CD4-positive, alpha-beta memory T cell (primary cell): ENCODE data around the gene GGA1. TPM values are rescaled to one million over a fixed set of nuclear protein-coding genes. Genes with fewer than 3 reads are reported as not detected.
A peak's percentile ranks its signal among the peaks of the same experiment; 100 is the strongest.

ENCODE experiments used
- CTCF ChIA-PET: fragments of 350-600 bp; sonication (Branson Sonifier 250); formaldehyde crosslinking; loops from one replicate; lab custom pipeline; 2021; ENCODE audit warnings: inconsistent platforms; ENCODE audit not compliant: partially characterized antibody; lab: Charles Lee
- POLR2A ChIA-PET: fragments of 350-600 bp; sonication (Branson Sonifier 250); formaldehyde crosslinking; loops from one replicate; lab custom pipeline; 2021; ENCODE audit not compliant: partially characterized antibody; lab: Charles Lee
- DNase-seq, 5 donors: peaks; one replicate each; pipeline versions ENCODE4 v3.0.0 to v3.0.0-alpha.2; 2020 to 2022; ENCODE audit warnings: mixed read lengths in 1 of 5
- H3K27ac ChIP-seq: one replicate; pipeline ENCODE4 v1.7.0; 2013; ENCODE audit warnings: low read depth, low read length
- H3K27me3 ChIP-seq: 2 replicates; pipeline ENCODE4 v1.7.0; 2013; ENCODE audit warnings: mild to moderate bottlenecking, low read length, moderate library complexity; ENCODE audit not compliant: insufficient read depth
- H3K36me3 ChIP-seq: 2 replicates; pipeline ENCODE4 v1.7.0; 2013; ENCODE audit warnings: mild to moderate bottlenecking, low read length, moderate library complexity; ENCODE audit not compliant: insufficient read depth
- H3K4me1 ChIP-seq: 2 replicates; pipeline ENCODE4 v1.7.0; 2013; ENCODE audit warnings: mild to moderate bottlenecking, low read length, moderate library complexity; ENCODE audit not compliant: insufficient read depth
- H3K4me3 ChIP-seq, 2 donors: one replicate each; pipeline ENCODE4 v1.7.0; 2013; ENCODE audit warnings: low read length in 2 of 2, mild to moderate bottlenecking in 1 of 2
- H3K9me3 ChIP-seq, 2 donors: one replicate each; pipeline ENCODE4 v1.7.0; 2013; ENCODE audit warnings: low read length in 2 of 2, control low read depth in 1 of 2; ENCODE audit not compliant: control insufficient read depth in 1 of 2
- H3K27ac Mint-ChIP-seq, 7 donors: one replicate each; pipeline ENCODE4 v1.8.0; 2020 to 2021; ENCODE audit warnings: mixed read lengths in 7 of 7, mild to moderate bottlenecking in 6 of 7, inconsistent platforms in 3 of 7, moderate library complexity in 3 of 7
- H3K27me3 Mint-ChIP-seq, 2 donors: one replicate each; pipeline ENCODE4 v1.8.0; 2020 to 2021; ENCODE audit warnings: mixed read lengths in 2 of 2
- H3K36me3 Mint-ChIP-seq, 2 donors: one replicate each; pipeline ENCODE4 v1.8.0; 2020 to 2021; ENCODE audit warnings: mixed read lengths in 2 of 2, inconsistent platforms in 1 of 2, mild to moderate bottlenecking in 1 of 2
- H3K4me1 Mint-ChIP-seq, 4 donors: one replicate each; pipeline ENCODE4 v1.8.0; 2020 to 2021; ENCODE audit warnings: mixed read lengths in 4 of 4, mild to moderate bottlenecking in 1 of 4
- H3K4me3 Mint-ChIP-seq, 8 donors: one replicate each; pipeline ENCODE4 v1.8.0; 2020 to 2021; ENCODE audit warnings: mixed read lengths in 8 of 8, mild to moderate bottlenecking in 7 of 8, moderate library complexity in 6 of 8, inconsistent platforms in 3 of 8
- H3K9me3 Mint-ChIP-seq, 8 donors: one replicate each; pipeline ENCODE4 v1.8.0; 2020 to 2021; ENCODE audit warnings: mixed read lengths in 8 of 8, mild to moderate bottlenecking in 5 of 8, inconsistent platforms in 3 of 8, moderate library complexity in 1 of 8
- intact Hi-C: fragments of 100-400 bp; cut with micrococcal nuclease; formaldehyde crosslinking; loops from one replicate; pipeline ENCODE4 v1.15.1; 2023
- polyA plus RNA-seq, 2 donors: library from polyadenylated mRNA; unstranded; fragments of 300-500 nt; fragmentation: Illumina TruSeq; gene quantifications; one replicate each; pipeline ENCODE4 v1.2.3, GENCODE V29; 2021
- total RNA-seq, 2 experiments: library from RNA; stranded (reverse); gene quantifications; one replicate each; pipeline ENCODE4 v1.2.3, GENCODE V29; 2021

GGA1 gene
- total and polyA plus RNA-seq, 4 experiments from 2014 or later = 16.3 to 109 (median 67.5) TPM

GRCh38 chr22:37659066-37659896 lies 50.6 kb downstream of the GGA1 start:
- Histone ChIP-seq H3K9me3 (no peaks in the 10 kb centered on the region), H3K27me3 (no peaks in the 10 kb centered on the region), H3K4me3 (peak overlapping the region in 1 of 2 donors; percentile 57), H3K27ac (peak overlapping the region; percentile 40), H3K4me1 (peaks cover 33% of the 10 kb centered on the region), H3K36me3 (peaks cover 3% of the 10 kb centered on the region)
- Mint-ChIP-seq H3K9me3 (no peaks in the 10 kb centered on the region), H3K36me3 (peaks cover 0 to 17% of the 10 kb centered on the region in 2 donors), H3K27ac (peak overlapping the region in 6 of 7 donors; percentile 62 to 86 (median 76)), H3K4me1 (peaks cover 27 to 49% (median 37%) of the 10 kb centered on the region in 4 donors), H3K4me3 (peak overlapping the region; percentile 78 to 90 (median 82)), H3K27me3 (no peaks in the 10 kb centered on the region)
- intact Hi-C loops = loop anchor here (2.0 kb wide), 1 partner anchor 20 kb away; the partner anchor contains the start of gene SH3BP1
- peak in 1 of 5 donors; percentile 38 for DNase-seq
- CTCF ChIA-PET = interaction anchor here (0.8 to 17.5 kb wide), 15 partner anchors 12 to 204 kb away, joined by 3 to 221 read pairs (median 6); partner anchors contain the start of genes GGA1 and LGALS1
- POLR2A ChIA-PET = interaction anchor here (0.6 to 13.9 kb wide), 16 partner anchors 10 to 1579 kb away, joined by 3 to 348 read pairs (median 18); partner anchors contain the start of genes GGA1, LGALS1, NOL12 and SH3BP1

- peaks cover 33% of the 10 kb centered on the region for H3K4me1 ChIP-seq
- CTCF ChIA-PET = interaction anchor here (1.2 to 17.5 kb wide), 5 partner anchors 11 to 68 kb away, joined by 3 to 221 read pairs (median 14); partner anchors contain the start of gene LGALS1
- peak overlapping the region in 1 of 2 donors; percentile 57 for H3K4me3 ChIP-seq
- peaks cover 0 to 14% of the 10 kb centered on the region in 2 donors for H3K36me3 Mint-ChIP-seq
- H3K9me3 Mint-ChIP-seq = no peaks in the 10 kb centered on the region
- peak overlapping the region; percentile 78 to 90 (median 82) for H3K4me3 Mint-ChIP-seq
- peaks cover 3% of the 10 kb centered on the region for H3K36me3 ChIP-seq
- DNase-seq = no peak
- H3K27ac Mint-ChIP-seq = peak overlapping the region in 6 of 7 donors; percentile 62 to 86 (median 76)
- H3K27ac ChIP-seq = no peak overlapping the region
- no peaks in the 10 kb centered on the region for H3K27me3 Mint-ChIP-seq
- H3K27me3 ChIP-seq = no peaks in the 10 kb centered on the region
- no peaks in the 10 kb centered on the region for H3K9me3 ChIP-seq
- POLR2A ChIA-PET = interaction anchor here (0.6 to 13.9 kb wide), 10 partner anchors 11 to 1578 kb away, joined by 3 to 348 read pairs (median 36); partner anchors contain the start of genes GGA1, LGALS1, NOL12 and SH3BP1
- intact Hi-C loops = loop anchor here (2.0 kb wide), 1 partner anchor 21 kb away; the partner anchor contains the start of gene SH3BP1
- H3K4me1 Mint-ChIP-seq = peaks cover 27 to 49% (median 37%) of the 10 kb centered on the region in 4 donors
These were observed 51.5 kb downstream of the GGA1 start for GRCh38 chr22:37659897-37660708.

GRCh38 chr22:37660709-37661045 lies 52.0 kb downstream of the GGA1 start:
- H3K27ac ChIP-seq = no peak overlapping the region
- H3K9me3 ChIP-seq = no peaks in the 10 kb centered on the region
- CTCF ChIA-PET = interaction anchor here (1.2 to 17.5 kb wide), 5 partner anchors 11 to 68 kb away, joined by 3 to 221 read pairs (median 14); partner anchors contain the start of gene LGALS1
- no peaks in the 10 kb centered on the region for H3K27me3 ChIP-seq
- H3K36me3 ChIP-seq = peaks cover 3% of the 10 kb centered on the region
- peaks cover 0 to 14% of the 10 kb centered on the region in 2 donors for H3K36me3 Mint-ChIP-seq
- peaks cover 27 to 49% (median 37%) of the 10 kb centered on the region in 4 donors for H3K4me1 Mint-ChIP-seq
- H3K4me1 ChIP-seq = peaks cover 33% of the 10 kb centered on the region
- no peaks in the 10 kb centered on the region for H3K9me3 Mint-ChIP-seq
- no peak for DNase-seq
- POLR2A ChIA-PET = interaction anchor here (1.5 to 13.9 kb wide), 7 partner anchors 12 to 53 kb away, joined by 7 to 348 read pairs (median 59); partner anchors contain the start of genes GGA1, LGALS1, NOL12 and SH3BP1
- H3K27me3 Mint-ChIP-seq = no peaks in the 10 kb centered on the region
- H3K4me3 Mint-ChIP-seq = peak overlapping the region in 7 of 8 donors; percentile 52 to 90 (median 82)
- H3K27ac Mint-ChIP-seq = peak overlapping the region in 2 of 7 donors; percentile 48 to 71
- intact Hi-C loops = no loop called here
- H3K4me3 ChIP-seq = no peak overlapping the region

GRCh38 chr22:37661160-37661924 lies 52.7 kb downstream of the GGA1 start:
- peaks cover 0 to 8% of the 10 kb centered on the region in 2 donors for H3K36me3 Mint-ChIP-seq
- intact Hi-C loops = no loop called here
- CTCF ChIA-PET = interaction anchor here (0.9 to 17.5 kb wide), 9 partner anchors 8 to 69 kb away, joined by 3 to 221 read pairs (median 6); partner anchors contain the start of genes LGALS1 and NOL12
- peaks cover 33% of the 10 kb centered on the region for H3K4me1 ChIP-seq
- no peaks in the 10 kb centered on the region for H3K9me3 Mint-ChIP-seq
- no peaks in the 10 kb centered on the region for H3K36me3 ChIP-seq
- peak overlapping the region in 2 of 8 donors; percentile 82 to 83 for H3K4me3 Mint-ChIP-seq
- H3K27ac ChIP-seq = no peak overlapping the region
- peaks cover 27 to 45% (median 35%) of the 10 kb centered on the region in 4 donors for H3K4me1 Mint-ChIP-seq
- H3K27ac Mint-ChIP-seq = peak overlapping the region in 2 of 7 donors; percentile 17 to 38
- H3K27me3 ChIP-seq = no peaks in the 10 kb centered on the region
- peak in 3 of 5 donors; percentile 18 to 34 (median 24) for DNase-seq
- H3K9me3 ChIP-seq = no peaks in the 10 kb centered on the region
- POLR2A ChIA-PET = interaction anchor here (1.5 to 13.9 kb wide), 6 partner anchors 11 to 54 kb away, joined by 7 to 348 read pairs (median 64); partner anchors contain the start of genes GGA1, LGALS1, NOL12 and SH3BP1
- no peak overlapping the region for H3K4me3 ChIP-seq
- H3K27me3 Mint-ChIP-seq = no peaks in the 10 kb centered on the region

- ChIA-PET CTCF (interaction anchor here (1.0 to 17.5 kb wide), 8 partner anchors 7 to 39 kb away, joined by 3 to 221 read pairs (median 9); partner anchors contain the start of genes LGALS1 and NOL12), POLR2A (interaction anchor here (1.5 to 13.9 kb wide), 5 partner anchors 10 to 55 kb away, joined by 7 to 348 read pairs (median 70); partner anchors contain the start of genes GGA1, LGALS1, NOL12 and SH3BP1)
- Mint-ChIP-seq H3K9me3 (no peaks in the 10 kb centered on the region), H3K27ac (peak overlapping the region in 1 of 7 donors; percentile 17), H3K36me3 (peaks cover 0 to 8% of the 10 kb centered on the region in 2 donors), H3K4me3 (no peak overlapping the region), H3K27me3 (no peaks in the 10 kb centered on the region), H3K4me1 (peaks cover 27 to 42% (median 33%) of the 10 kb centered on the region in 4 donors)
- Histone ChIP-seq H3K36me3 (no peaks in the 10 kb centered on the region), H3K9me3 (no peaks in the 10 kb centered on the region), H3K4me3 (no peak overlapping the region), H3K4me1 (peaks cover 33% of the 10 kb centered on the region), H3K27me3 (no peaks in the 10 kb centered on the region), H3K27ac (no peak overlapping the region)
- no peak for DNase-seq
- intact Hi-C loops = no loop called here
These were observed 53.4 kb downstream of the GGA1 start for GRCh38 chr22:37662039-37662438.
